Cardiac atrium fibroblast (primary cell): ENCODE results near the gene ATP9B. TPM values are rescaled to one million over a fixed set of nuclear protein-coding genes. Genes with fewer than 3 reads are reported as not detected.

Source experiments
- total RNA-seq: library from RNA; depleted of rRNA; stranded (reverse); fragments of >200 nt; gene quantifications from 2 replicates; pipeline ENCODE4 v1.2.3, GENCODE V29; 2015

Gene ATP9B
- total RNA-seq: 14.6 and 15.3 TPM in 2 replicates

GRCh38 chr18:79068937-79069716, at the start of gene ATP9B:
Gene ATP9B, plus strand, starts transcription at chr18:79069394. Its CDS starts 17 bp downstream, at chr18:79069411.

GRCh38 chr18:79395761-79396404, 326.7 kb downstream of the ATP9B start, which contains the start of gene NFATC1:
Gene NFATC1, plus strand, starts transcription at chr18:79395930. Its CDS starts 295 bp downstream, at chr18:79396225.

Other genes starting within 250 kb of the ATP9B start
- 0.16 and 2.2 TPM in 2 replicates for gene SALL3, start 89.6 kb upstream of the ATP9B start, total RNA-seq